PFSK-1 (cell line): Measurements from ENCODE around the gene SCAMP1.

ENCODE experiments used
- FOXP2 ChIP-seq: optimal IDR thresholded peaks from 2 replicates; pipeline ENCODE3; 2011; ENCODE audit warnings: borderline replicate concordance, control low read depth, inconsistent platforms; ENCODE audit not compliant: insufficient read depth; ENCODE audit errors: extremely low read length, extremely low read depth
- POLR2AphosphoS5 ChIP-seq: IDR thresholded peaks from 2 replicates; pipeline ENCODE4 v1.6.1; 2012; ENCODE audit warnings: low read depth, mild to moderate bottlenecking, control low read depth, low read length, moderate library complexity
- SIN3A ChIP-seq: IDR thresholded peaks from 2 replicates; pipeline ENCODE4 v1.6.1; 2012; ENCODE audit warnings: mild to moderate bottlenecking, low read length, moderate library complexity, borderline replicate concordance; ENCODE audit not compliant: insufficient read depth
- TAF1 ChIP-seq: IDR thresholded peaks from 2 replicates; pipeline ENCODE4 v1.6.1; 2012; ENCODE audit warnings: low read length, control low read depth, borderline replicate concordance; ENCODE audit not compliant: insufficient read depth
- TF ChIP-seq, protein P1 (sequence below), 2 experiments: IDR thresholded peaks; 2 replicates each; pipeline versions ENCODE4 v1.6.1 to v1.8.0; 2011 to 2012; ENCODE audit warnings: low read depth in 2 of 2, low read length in 2 of 2, control low read depth in 1 of 2, inconsistent platforms in 1 of 2, mild to moderate bottlenecking in 1 of 2, moderate library complexity in 1 of 2; ENCODE audit not compliant: insufficient read depth in 1 of 2

SCAMP1 gene

DNA sequence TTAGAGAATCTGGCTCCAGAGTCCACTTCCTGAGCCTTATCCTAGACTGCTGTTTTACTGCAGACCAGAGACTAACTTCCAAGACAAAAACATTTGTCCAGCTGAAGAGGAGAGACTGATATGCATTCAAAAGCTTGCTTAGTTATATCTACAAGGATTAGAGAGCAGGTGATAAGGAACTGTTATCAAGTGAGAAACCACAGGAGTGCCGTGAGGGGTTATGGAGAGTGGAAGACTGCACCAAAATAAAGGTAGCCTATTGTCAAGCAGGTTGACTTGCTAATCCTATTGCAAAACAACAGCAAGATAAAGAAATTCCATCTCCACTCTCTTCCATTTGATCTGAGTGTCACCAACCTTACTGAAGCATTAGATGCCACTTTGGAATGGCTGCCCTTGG, 139.1 kb downstream of the SCAMP1 start:
- TF ChIP-seq, protein P1, sequence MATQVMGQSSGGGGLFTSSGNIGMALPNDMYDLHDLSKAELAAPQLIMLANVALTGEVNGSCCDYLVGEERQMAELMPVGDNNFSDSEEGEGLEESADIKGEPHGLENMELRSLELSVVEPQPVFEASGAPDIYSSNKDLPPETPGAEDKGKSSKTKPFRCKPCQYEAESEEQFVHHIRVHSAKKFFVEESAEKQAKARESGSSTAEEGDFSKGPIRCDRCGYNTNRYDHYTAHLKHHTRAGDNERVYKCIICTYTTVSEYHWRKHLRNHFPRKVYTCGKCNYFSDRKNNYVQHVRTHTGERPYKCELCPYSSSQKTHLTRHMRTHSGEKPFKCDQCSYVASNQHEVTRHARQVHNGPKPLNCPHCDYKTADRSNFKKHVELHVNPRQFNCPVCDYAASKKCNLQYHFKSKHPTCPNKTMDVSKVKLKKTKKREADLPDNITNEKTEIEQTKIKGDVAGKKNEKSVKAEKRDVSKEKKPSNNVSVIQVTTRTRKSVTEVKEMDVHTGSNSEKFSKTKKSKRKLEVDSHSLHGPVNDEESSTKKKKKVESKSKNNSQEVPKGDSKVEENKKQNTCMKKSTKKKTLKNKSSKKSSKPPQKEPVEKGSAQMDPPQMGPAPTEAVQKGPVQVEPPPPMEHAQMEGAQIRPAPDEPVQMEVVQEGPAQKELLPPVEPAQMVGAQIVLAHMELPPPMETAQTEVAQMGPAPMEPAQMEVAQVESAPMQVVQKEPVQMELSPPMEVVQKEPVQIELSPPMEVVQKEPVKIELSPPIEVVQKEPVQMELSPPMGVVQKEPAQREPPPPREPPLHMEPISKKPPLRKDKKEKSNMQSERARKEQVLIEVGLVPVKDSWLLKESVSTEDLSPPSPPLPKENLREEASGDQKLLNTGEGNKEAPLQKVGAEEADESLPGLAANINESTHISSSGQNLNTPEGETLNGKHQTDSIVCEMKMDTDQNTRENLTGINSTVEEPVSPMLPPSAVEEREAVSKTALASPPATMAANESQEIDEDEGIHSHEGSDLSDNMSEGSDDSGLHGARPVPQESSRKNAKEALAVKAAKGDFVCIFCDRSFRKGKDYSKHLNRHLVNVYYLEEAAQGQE (IDR thresholded peaks at IDR 0.05; ENCODE audit: insufficient read depth in 1 of 2, low read depth in 2 of 2, low read length in 2 of 2), result no peak
- TF ChIP-seq SIN3A, result no peak
- TF ChIP-seq TAF1, result no peak
- no peak for TF ChIP-seq FOXP2
- TF ChIP-seq POLR2AphosphoS5, result no peak

DNA sequence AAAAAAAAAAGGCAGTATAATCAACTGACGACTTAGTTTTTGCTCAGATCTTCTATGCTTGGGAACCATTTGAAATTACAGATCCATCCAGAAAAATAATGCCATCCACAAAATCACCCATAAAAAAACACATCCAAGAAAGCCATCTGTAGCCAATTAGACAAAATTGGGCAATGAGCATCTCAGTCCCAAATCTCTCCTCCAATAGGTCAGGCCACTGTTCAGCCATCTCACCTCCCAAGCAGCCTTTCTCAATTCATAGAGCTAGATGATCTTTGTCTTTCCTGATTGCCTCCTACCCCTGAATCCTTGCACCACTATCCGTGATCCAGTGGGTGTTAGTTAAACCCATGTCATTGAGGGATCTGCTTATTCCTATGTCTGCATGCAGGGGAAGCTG, 139.6 kb downstream of the SCAMP1 start:
- TF ChIP-seq FOXP2 (no peak), SIN3A (no peak), POLR2AphosphoS5 (no peak), TAF1 (no peak)
- TF ChIP-seq, protein P1 (IDR thresholded peaks at IDR 0.05; ENCODE audit: insufficient read depth in 1 of 2, low read depth in 2 of 2, low read length in 2 of 2), result no peak

DNA sequence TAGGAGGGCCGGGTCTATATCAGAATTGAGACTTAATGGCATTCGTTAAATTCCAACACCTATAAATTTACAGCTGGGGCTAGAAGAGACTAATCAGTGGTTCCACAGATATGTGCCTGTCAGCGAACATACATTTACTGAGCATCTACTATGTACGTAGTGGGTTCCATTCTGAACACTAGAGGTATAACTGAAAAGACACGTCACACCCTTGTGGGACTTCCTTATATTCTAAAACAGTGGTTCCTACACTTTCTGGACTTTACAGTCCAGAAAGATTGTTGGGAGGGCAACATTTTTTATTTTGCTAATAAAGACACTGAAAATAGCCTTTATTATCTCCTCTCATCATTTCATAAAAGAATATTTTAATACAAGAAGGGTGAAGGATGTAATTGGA, 140.5 kb downstream of the SCAMP1 start:
- TF ChIP-seq FOXP2 (no peak), POLR2AphosphoS5 (no peak), TAF1 (no peak)
- TF ChIP-seq, protein P1 (IDR thresholded peaks at IDR 0.05; ENCODE audit: insufficient read depth in 1 of 2, low read depth in 2 of 2, low read length in 2 of 2), result no peak

DNA sequence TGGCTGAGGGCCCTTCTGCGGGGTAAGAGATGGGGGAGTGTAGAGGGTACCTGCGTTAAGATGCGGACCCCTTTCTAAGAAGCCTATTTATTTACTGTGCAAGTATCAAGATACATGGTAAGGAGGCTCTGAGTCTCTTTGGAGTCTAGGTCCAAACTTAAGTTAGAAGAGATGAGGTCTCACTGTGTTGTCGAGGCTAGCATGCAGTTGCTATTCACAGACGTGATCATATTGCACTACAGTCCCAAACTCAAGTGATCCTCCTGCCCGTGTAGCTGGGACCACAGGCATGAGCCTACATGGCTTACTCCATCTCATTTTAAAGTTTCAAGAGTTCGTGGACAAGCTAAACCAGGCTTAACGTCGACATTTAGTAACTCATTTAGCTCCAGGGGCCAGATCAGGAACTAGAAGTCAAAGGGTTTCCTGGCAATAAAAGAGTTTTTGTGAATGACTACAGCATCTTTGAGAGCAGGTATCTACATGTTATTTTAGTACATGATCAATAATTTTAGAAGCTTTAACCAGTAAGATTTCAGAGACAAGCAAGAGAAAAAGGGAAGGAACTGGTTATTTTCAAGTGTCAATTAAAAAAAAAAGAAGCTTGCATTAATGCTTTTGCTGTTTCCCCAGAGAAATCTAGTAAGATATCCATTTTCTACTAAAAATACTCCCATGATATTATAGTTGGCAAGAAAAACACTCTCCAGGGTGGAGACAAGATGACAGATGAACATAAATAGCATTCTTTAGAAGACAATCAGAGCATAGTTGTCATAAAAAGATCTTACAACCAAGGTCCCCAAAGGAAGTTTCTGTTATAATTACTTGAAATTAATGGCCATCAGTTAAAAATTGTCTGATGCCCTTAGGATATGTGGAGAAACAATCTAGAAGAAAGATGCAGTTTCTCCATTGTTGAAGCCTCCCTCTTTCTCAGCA, 141.3 kb downstream of the SCAMP1 start:
- TF ChIP-seq FOXP2, result no peak

DNA sequence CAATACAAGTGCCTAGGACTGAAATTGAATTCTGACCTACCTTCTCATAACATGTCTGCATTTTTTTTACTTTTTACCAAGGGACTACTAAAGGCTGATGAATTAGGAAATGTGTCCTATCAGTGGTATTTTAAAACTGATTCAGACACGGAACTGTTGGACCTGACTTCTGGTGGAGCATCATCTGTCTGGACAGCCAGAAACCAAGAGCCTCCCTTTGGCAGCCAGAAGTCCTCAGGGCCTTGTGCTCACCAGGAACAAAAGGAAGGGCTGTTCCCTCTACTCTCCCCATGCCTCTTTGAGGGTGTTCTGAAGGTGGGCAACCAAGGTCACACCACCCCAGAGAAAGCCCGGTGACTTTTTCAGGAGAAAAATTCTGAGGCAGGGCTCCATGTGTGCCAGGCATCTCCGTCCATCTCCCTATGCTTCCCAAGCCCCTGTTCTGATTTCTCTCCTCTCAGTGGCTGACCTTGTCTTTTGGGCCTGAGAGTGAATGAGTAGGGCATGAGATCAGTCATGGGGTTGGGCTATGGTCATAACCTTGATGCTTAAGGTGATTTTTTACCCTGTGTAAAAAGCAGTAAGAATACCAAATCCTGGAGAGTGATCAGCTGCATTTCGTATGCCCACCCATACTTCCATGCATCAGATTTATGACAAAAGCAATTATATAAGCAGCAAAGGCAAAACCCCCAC, 143.7 kb downstream of the SCAMP1 start:
- TF ChIP-seq, protein P1 (IDR thresholded peaks at IDR 0.05; ENCODE audit: insufficient read depth in 1 of 2, low read depth in 2 of 2, low read length in 2 of 2), result no peak
- TF ChIP-seq SIN3A (no peak), POLR2AphosphoS5 (no peak)
